Measurements from ENCODE around the gene NKTR. TPM values are rescaled to one million over a fixed set of nuclear protein-coding genes. Genes with fewer than 3 reads are reported as not detected.

The NKTR gene
- total RNA-seq, 1 experiment from 2014 or later, result 39.0 TPM

- DNase-seq (ENCODE audit: low read depth, low spot score), result no peak
- Histone ChIP-seq H3K36me3 (ENCODE audit: control insufficient read depth, insufficient read depth, low read length) (peaks cover 15% of the 10 kb centered on the region), H3K27ac (ENCODE audit: low read length) (no peak overlapping the region), H3K4me3 (ENCODE audit: low read depth in 2 of 2, low read length in 2 of 2) (no peak overlapping the region), H3K9me3 (ENCODE audit: control insufficient read depth, insufficient read depth, low read depth, low read length) (no peaks in the 10 kb centered on the region), H3K4me1 (ENCODE audit: control insufficient read depth, insufficient read depth, low read length) (no peaks in the 10 kb centered on the region), H3K27me3 (ENCODE audit: control insufficient read depth, insufficient read depth, low read length) (no peaks in the 10 kb centered on the region)
- TF ChIP-seq CTCF (IDR thresholded peaks at IDR 0.05) (no peak), TCF7L2 (IDR thresholded peaks at IDR 0.05; ENCODE audit: low read depth, low read length) (no peak), POLR2AphosphoS5 (IDR thresholded peaks at IDR 0.05; ENCODE audit: low read depth, low read length) (no peak), SIN3A (IDR thresholded peaks at IDR 0.05; ENCODE audit: borderline replicate concordance, insufficient read depth, low read depth, low read length) (no peak)
- TF ChIP-seq, protein P1, sequence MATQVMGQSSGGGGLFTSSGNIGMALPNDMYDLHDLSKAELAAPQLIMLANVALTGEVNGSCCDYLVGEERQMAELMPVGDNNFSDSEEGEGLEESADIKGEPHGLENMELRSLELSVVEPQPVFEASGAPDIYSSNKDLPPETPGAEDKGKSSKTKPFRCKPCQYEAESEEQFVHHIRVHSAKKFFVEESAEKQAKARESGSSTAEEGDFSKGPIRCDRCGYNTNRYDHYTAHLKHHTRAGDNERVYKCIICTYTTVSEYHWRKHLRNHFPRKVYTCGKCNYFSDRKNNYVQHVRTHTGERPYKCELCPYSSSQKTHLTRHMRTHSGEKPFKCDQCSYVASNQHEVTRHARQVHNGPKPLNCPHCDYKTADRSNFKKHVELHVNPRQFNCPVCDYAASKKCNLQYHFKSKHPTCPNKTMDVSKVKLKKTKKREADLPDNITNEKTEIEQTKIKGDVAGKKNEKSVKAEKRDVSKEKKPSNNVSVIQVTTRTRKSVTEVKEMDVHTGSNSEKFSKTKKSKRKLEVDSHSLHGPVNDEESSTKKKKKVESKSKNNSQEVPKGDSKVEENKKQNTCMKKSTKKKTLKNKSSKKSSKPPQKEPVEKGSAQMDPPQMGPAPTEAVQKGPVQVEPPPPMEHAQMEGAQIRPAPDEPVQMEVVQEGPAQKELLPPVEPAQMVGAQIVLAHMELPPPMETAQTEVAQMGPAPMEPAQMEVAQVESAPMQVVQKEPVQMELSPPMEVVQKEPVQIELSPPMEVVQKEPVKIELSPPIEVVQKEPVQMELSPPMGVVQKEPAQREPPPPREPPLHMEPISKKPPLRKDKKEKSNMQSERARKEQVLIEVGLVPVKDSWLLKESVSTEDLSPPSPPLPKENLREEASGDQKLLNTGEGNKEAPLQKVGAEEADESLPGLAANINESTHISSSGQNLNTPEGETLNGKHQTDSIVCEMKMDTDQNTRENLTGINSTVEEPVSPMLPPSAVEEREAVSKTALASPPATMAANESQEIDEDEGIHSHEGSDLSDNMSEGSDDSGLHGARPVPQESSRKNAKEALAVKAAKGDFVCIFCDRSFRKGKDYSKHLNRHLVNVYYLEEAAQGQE (IDR thresholded peaks at IDR 0.05; ENCODE audit: insufficient read depth in 1 of 2, low read depth in 2 of 2, low read length in 1 of 2), result no peak
- in situ Hi-C loops (cut with HindIII; ENCODE audit: low pct_unique_long_range_greater_than_20kb, low sequenced_read_pairs), result no loop called here
- CTCF ChIA-PET, result no interaction called here
- POLR2A ChIA-PET, result no interaction called here
- ATAC-seq, result no peak
- BruUV-seq (replicated peaks), result no TSS peak
- intact Hi-C loops (cut with micrococcal nuclease; ENCODE audit: unreplicated experiment), result no loop called here
Observed at GRCh38 chr3:42562047-42562907, 38.2 kb upstream of the NKTR start.

DNA sequence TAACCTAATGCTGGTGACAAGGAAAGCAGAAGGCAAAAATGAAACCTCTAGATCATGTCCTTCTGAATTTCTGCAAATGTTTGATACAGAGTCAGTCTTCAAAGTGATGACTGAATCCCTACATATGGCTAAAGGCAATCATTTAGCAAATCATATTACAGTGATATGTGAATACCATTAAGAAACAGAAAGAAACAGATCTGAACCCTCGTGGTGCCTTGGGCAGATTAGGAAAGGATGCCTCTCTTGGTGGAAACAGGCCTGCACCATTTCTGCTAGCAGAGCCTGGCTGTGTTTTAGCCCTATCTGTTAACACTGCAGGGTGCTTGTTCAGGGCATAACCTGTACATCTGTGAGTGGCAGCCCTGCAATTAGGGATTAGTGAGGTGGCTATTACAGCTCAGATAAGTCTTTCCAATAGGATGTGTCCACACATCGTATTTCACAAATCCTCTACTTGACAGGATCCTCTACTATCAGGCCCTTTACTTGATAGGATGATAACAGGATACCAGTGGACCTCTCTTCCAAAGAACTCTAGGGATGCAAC, 30.8 kb upstream of the NKTR start:
- TF ChIP-seq TCF7L2 (IDR thresholded peaks at IDR 0.05; ENCODE audit: low read depth, low read length) (no peak), CTCF (IDR thresholded peaks at IDR 0.05) (no peak), SIN3A (IDR thresholded peaks at IDR 0.05; ENCODE audit: borderline replicate concordance, insufficient read depth, low read depth, low read length) (no peak), POLR2AphosphoS5 (IDR thresholded peaks at IDR 0.05; ENCODE audit: low read depth, low read length) (no peak)
- TF ChIP-seq, protein P1 (IDR thresholded peaks at IDR 0.05; ENCODE audit: insufficient read depth in 1 of 2, low read depth in 2 of 2, low read length in 1 of 2), result no peak
- no TSS peak for BruUV-seq (replicated peaks)

More for the DNA sequence above, 30.8 kb upstream of the NKTR start:
- Histone ChIP-seq H3K27me3 (ENCODE audit: control insufficient read depth, insufficient read depth, low read length) (no peaks in the 10 kb centered on the region), H3K9me3 (ENCODE audit: control insufficient read depth, insufficient read depth, low read depth, low read length) (no peaks in the 10 kb centered on the region), H3K4me3 (ENCODE audit: low read depth in 2 of 2, low read length in 2 of 2) (no peak overlapping the region), H3K36me3 (ENCODE audit: control insufficient read depth, insufficient read depth, low read length) (peaks cover 3% of the 10 kb centered on the region; the same call in 1 of the 2 replicates), H3K27ac (ENCODE audit: low read length) (no peak overlapping the region), H3K4me1 (ENCODE audit: control insufficient read depth, insufficient read depth, low read length) (no peaks in the 10 kb centered on the region)
- no peak for DNase-seq (ENCODE audit: low read depth, low spot score)
- no peak for ATAC-seq
- in situ Hi-C loops (cut with HindIII; ENCODE audit: low pct_unique_long_range_greater_than_20kb, low sequenced_read_pairs) (no loop called here), intact Hi-C loops (cut with micrococcal nuclease; ENCODE audit: unreplicated experiment) (no loop called here)
- ChIA-PET POLR2A (no interaction called here), CTCF (no interaction called here)

Measured in Panc1 (cell line).